Stromal cell of bone marrow (primary cell): ENCODE data around the gene CDKN2B-AS1.
"Not testable (repeated sequence)": the region's sequence is repeated elsewhere in the genome, so short reads cannot be mapped to it uniquely, and the experiment has no call there.

Source experiments
- DNase-seq: peaks from one replicate; pipeline ENCODE4 v3.0.0-alpha.2; 2012; ENCODE audit warnings: low read depth

The CDKN2B-AS1 gene

DNA sequence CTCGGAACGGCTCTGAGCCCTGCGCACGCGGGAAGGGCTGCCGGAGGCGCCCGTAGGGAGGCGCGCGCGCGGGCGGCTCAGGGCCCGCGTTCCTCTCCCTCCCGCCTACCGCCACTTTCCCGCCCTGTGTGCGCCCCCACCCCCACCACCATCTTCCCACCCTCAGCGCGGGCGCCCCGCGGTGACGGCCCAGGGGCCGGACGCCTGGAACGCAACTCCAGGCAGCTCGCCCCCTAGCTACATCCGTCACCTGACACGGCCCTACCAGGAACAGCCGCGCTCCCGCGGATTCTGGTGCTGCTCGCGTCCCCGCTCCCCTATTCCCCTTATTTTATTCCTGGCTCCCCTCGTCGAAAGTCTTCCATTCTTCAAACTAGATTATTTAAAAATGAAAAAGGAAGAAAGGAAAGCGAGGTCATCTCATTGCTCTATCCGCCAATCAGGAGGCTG lies at the start of gene CDKN2B-AS1:
TSS of gene CDKN2B-AS1 (plus strand) at position 236 of the 450 bp plus-strand sequence.
- peak; percentile 53 for DNase-seq

DNA sequence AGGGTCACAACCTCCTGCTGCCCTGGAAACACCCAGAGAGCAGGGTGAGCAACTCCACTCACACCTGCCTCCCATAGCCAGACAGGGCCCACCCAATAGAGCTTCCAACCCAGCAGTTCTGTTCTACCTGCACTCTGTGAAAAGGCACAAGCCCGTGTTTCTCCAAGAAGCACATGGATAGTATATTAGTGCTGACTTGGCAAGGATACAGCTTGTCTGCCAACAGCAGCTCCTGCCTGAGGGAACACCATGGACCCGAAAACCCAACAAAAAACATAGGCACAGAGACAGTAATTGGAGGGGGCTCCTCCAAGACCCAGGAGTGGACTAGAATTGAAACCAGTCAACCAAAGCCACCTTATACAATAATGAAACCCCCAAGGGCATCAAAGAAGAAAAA lies 49.0 kb upstream of the CDKN2B-AS1 start:
- DNase-seq: no peak

DNA sequence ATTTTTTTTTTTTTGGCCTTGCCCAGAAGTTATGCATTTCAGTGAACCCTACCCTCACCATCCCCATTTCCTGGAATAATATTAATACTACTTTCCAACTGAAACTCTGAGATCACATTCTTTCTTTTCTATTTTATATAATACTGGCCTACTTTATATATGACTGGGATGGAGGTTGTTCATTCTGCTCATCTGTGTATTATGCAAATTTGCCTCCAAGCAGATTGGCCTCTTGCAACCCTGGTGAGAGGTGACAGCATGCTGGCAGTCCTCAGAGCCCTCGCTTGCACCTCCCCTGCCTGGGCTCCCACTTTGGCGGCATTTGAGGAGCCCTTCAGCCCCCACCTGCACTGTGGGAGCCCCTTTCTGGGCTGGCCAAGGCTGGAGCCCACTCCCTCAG lies 35.8 kb upstream of the CDKN2B-AS1 start:
- DNase-seq: no peak

DNA sequence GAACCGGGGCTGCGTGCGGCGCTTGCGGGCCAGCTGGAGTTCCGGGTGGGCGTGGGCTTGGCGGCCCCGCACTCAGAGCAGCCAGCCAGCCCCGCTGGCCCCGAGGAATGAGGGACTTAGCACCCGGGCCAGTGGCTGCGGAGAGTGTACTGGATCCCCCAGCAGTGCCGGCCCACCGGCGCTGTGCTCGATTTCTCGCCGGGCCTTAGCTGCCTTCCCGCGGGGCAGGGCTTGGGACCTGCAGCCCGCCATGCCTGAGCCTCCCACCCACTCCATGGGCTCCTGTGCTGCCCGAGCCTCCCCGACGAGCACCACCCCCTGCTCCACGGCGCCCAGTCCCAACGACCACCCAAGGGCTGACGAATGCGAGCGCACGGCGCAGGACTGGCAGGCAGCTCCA lies 35.3 kb upstream of the CDKN2B-AS1 start:
- not testable (repeated sequence) for DNase-seq

DNA sequence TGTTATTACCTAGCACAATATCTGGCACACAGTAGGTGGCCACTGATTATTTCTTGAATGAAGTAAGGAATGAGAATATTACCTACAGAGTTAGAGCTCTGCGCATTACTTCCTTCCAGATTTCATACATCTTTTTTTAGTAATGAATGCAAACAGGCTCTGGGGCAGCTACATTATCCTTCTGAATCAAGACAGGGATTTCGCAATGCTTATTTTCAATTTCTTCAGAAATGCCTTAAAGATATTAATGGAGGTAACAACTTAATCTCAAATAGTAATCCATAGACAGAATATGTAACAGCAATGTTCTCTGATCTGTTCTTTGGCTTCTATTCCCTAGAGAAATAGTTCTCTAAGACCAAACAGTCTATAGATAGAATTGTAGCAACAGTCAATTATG lies 33.0 kb upstream of the CDKN2B-AS1 start:
- no peak for DNase-seq

DNA sequence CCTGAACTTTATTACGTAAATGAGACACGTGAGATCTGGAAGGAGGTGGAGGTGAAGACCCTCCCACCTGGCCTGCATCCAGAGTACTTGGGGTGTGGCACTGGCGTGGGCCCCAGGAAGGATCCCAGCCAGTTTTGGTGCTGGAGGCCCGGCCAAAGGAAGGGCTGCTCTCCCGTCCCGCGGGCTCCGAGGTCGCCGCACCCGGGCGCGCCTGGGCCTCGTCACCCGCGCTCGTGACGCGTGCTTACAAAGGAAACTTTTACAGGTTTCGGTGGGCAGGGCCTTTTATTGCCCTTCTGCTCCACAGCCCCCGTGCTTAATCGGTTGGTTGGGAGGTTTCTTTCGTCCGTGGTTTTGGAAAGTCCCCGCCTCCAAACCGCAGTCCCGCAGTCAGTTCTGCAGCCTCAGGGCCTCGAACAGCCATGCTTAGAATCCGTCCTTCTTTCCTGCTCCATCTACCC lies 29.6 kb upstream of the CDKN2B-AS1 start:
- DNase-seq: no peak

DNA sequence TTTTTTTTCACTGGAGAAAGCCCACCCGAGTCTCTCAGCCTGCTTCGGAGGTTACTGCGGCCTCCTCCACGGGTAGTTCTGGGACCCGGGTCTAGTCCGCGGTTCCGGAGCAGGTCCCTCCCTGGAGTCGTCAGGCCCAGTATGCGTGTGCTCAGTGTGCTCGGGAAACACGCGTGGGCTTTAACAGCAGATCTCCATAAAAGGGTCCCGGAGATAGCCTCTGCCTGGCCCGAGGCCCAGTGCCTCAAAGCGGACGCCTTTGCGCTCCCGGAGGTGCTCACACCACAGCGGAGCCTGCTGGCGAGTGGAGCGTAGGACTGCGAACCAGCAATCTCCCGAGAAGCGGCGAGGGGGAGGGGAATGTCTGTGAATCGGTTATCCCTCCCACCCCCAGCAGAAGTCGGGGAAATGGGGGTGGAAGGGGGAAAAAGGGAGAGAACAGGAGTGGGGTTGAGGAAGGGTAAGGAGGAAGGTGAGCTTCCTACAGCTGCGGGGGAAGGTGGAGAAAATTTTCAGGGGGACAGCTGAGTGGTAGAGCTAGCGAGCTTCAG lies 29.1 kb upstream of the CDKN2B-AS1 start:
- DNase-seq: peak; percentile 47

DNA sequence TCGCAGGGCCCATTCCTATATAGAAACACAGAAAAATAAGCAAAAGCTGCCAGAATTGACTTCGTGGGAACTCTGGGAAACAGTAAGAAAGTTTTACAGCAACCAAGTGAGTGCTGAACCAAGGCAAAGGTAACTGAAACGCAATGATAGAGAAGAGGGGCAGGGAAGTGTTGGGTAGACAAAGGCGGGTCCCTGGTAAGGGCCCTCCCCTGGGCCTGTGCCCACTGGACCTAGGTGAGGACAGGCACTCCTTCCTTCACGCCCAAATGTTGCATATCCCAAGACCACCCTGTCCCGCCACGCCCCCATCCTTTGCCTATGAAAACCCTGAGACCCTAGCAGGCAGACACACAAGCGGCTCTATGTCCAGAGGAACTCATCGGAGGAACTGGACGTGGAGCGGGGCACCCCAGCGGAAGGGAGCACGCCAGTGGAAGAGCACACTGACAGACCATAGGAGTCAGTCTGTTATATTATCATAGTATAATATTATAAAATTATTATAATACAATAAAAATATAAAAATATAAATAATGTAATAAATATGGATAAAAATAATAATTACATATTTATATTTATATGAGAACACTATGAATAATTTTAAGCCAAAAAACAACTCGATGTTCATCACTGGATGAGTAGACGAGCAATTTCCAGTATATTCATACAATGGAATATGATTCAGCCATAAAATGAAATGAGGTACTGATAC lies 28.3 kb upstream of the CDKN2B-AS1 start:
- DNase-seq: no peak

DNA sequence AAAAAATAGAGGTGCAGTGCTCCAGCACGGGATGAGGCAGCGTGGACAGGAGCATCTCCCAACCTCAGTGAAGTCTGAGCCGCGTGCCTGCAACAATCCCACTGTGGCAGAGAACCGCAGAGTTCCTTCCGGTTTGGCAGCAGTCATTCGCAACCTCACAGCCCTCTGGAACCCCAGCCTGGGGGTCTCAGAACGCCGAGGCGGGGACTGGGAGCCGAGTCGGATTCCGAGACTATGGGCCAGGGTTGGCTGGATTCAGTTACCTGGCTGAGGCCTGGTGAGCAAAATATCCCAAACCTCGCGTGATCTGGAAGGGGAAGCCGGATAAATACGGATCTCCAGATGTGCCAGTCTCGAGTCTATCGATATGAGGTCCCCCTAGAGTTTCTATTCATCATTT lies 27.4 kb upstream of the CDKN2B-AS1 start:
- no peak for DNase-seq

DNA sequence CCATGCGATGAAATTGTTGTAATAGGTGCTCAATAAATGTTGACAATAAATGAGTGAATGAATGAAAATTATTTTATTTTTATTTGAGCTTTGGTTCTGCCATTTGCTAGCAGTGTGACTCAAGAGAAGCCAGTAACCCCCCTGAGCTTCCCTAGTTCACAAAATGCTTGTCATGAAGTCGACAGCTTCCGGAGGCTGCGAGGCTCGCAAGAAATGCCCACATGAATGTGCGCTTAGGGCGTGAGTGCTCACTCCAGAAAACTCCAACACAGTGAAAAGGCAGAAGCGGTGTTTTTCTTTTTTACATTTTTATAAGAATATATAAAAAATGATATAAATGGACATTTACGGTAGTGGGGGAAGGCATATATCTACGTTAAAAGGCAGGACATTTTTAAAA lies 26.9 kb upstream of the CDKN2B-AS1 start:
- DNase-seq: no peak

DNA sequence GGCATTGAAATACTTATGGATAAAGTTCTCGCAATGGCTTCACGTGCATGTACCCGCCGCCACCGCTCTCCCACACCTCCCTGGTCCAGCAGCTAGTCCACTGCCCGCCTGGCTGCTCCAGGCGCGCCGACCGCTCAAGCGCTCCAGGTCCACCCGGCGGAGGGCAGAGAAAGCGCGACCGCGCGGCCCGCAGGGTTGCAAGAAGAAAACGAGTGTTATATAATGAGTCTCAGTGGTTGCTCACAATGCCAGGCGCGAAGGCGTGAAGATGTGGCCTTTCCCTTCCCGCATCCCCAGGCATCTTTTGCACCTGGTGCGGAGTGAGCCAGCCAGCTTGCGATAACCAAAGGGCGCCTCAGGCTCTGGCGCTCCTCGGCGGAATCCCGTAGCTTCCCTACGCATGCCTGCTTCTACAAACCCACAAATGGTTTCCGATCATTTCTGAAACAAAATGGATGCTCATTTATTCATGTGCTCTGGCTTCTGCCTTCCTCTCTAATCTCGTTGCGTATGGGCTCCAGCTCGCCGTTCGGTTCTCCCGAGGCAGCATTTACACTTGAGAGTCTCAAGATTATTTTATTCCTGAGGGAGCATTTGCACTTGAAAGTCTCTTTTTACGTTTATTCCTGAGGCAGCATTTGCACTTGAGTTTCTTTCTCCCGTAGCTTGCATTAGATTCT lies 26.1 kb upstream of the CDKN2B-AS1 start:
- DNase-seq: no peak

DNA sequence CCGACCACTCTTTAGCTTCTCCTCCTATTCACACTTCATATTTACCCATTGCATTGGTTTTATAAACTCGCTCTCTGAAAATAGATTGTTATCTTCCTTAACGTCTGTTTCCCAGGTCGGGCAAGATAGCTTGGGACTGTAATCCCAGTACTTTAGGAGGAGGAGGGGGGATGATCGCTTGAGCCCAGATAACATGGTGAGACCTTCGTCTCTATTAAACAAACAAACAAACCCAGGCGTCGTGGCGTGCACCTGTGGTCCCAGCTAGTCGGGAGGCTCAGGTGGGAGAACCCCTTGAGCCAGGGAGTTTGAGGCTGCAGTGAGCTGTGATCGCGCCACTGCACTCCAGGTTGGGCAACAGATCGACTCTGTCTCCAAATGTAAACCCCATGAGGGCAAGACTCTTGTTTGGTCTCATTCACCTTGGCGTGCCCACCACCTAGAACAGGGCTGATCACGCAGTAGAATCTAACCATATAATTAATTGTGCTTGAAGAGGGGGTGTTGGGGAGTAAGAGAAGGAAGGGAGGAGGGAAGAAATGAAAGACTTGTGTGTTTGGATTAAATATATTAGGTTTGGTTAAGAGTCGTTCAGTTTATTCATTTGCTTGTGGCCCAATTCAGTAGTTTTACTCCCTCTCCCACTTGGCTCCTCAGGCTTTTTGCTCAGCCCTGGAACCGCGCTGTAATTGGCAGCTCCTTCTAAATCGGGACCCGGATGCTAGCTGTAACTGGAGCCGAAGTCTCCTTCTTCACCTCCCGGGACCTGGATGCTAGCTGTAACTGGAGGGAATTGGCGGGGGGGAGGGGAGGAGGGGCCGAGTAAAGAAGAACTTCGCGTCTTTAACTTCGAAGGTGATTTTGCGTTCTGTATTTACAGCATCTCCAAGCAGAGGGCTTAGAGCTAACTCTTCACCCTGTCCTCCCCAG lies 25.3 kb upstream of the CDKN2B-AS1 start:
- no peak for DNase-seq

DNA sequence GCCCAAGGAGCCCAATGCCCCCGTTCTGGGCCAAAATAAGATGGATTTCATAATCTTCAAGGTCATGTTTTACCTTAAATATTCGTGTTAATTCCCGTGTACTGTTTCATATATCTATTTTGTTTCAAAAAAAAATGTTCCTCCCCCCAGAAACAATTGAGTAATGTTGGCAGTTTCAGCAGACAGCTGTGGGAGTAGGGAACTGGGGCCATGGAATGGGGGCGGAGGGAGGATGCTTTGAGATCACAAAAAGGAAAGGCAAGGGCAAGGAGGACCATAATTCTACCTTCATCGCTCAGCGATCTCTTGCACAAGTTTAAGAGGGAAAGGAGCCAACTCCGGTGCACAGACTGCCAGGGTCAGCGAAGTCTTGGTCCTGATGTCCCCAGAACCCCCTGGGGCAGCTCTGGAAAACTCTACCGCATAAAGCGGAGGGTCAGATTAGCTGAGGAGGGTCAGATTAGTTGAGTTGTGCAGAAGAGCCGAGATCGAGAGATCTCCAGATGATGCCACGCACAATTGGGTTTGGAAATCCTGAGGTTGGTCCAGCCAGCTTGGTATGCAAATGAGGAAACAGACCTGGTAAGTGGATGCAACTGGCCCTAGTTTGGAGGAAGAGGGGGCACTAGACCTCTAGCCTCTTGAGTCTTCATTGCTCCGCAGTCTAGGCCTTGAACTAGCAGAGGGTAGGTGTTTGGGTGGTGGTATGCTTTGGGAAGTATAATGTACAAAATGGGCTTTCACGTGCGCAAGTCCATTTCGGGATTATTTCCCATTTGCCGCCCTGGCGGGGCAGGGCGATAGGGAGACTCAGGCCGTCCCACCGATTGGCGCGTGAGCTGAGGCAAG lies 24.4 kb upstream of the CDKN2B-AS1 start:
- DNase-seq: no peak

DNA sequence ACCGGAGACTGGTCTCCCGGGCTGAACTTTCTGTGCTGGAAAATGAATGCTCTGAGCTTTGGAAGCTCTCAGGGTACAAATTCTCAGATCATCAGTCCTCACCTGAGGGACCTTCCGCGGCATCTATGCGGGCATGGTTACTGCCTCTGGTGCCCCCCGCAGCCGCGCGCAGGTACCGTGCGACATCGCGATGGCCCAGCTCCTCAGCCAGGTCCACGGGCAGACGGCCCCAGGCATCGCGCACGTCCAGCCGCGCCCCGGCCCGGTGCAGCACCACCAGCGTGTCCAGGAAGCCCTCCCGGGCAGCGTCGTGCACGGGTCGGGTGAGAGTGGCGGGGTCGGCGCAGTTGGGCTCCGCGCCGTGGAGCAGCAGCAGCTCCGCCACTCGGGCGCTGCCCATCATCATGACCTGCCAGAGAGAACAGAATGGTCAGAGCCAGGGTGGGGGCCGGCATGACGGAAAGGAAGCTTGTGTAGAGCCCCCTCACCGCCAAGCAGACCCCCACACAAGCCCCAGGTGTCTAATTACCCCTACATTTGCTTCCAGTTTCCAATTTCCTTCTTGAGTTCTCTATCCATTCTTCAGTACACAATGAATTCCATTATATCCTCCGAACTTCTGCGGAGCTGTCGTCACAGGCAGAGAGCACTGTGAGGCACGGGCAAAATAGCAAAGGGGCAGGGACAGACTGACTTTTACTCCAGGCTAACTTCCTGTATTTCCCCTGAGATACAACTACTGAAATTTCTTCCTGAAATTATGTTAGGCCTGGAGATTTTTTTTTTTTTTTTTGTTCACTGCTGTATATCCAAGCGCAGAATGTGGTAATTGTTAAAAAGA lies 23.6 kb upstream of the CDKN2B-AS1 start:
- DNase-seq: no peak

DNA sequence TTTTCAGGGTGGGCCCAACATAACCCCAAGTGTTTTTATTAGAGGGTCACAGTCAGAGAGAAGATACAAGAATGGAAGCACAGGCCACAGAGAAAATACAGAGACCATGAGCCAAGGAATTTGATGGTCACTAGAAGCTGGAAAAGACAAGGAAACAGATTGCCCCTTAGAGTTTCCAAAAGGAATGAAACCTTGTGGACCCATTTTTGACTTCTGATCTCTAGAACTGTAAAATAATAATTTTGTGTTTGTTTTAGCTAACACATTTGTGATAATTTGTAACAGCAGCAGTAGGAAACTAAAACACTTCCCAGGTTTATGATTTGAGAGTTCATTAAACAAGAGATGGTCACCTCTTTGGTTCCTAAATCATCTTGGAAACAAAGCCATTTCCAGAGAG lies 22.2 kb upstream of the CDKN2B-AS1 start:
- DNase-seq: no peak

DNA sequence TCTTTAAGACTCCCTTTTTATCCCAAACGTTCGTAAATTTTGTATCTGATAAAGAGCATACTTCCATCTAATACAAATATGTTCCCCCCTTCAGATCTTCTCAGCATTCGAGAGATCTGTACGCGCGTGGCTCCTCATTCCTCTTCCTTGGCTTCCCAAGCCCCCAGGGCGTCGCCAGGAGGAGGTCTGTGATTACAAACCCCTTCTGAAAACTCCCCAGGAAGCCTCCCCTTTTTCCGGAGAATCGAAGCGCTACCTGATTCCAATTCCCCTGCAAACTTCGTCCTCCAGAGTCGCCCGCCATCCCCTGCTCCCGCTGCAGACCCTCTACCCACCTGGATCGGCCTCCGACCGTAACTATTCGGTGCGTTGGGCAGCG lies 20.3 kb upstream of the CDKN2B-AS1 start:
- no peak for DNase-seq

DNA sequence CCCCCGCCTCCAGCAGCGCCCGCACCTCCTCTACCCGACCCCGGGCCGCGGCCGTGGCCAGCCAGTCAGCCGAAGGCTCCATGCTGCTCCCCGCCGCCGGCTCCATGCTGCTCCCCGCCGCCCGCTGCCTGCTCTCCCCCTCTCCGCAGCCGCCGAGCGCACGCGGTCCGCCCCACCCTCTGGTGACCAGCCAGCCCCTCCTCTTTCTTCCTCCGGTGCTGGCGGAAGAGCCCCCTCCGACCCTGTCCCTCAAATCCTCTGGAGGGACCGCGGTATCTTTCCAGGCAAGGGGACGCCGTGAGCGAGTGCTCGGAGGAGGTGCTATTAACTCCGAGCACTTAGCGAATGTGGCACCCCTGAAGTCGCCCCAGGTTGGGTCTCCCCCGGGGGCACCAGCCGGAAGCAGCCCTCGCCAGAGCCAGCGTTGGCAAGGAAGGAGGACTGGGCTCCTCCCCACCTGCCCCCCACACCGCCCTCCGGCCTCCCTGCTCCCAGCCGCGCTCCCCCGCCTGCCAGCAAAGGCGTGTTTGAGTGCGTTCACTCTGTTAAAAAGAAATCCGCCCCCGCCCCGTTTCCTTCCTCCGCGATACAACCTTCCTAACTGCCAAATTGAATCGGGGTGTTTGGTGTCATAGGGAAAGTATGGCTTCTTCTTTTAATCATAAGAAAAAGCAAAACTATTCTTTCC lies 19.7 kb upstream of the CDKN2B-AS1 start:
- no peak for DNase-seq

DNA sequence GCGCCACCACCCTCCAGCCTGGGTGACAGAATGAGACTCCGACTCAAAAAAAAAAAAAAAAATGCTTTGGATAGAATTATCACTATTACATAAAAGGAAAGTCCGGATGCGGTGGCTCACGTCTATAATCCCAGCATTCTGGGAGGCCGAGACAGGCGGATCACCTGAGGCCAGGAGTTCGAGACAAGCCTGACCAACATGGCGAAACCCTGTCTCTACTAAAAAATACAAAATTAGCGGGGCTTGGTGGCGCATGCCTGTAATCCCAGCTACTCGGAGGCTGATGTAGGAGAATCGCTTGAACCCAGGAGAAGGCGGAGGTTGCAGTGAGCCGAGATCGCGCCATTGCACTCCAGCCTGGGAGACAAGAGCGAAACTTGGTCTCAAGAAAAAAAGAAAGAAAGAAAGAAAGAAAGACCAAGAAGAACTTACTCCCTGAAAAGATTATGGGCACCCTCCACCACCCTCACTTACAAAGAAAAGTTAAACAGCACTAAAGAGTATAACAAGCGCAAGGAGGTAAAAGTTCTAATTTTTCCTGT lies 18.2 kb upstream of the CDKN2B-AS1 start:
- DNase-seq: no peak

DNA sequence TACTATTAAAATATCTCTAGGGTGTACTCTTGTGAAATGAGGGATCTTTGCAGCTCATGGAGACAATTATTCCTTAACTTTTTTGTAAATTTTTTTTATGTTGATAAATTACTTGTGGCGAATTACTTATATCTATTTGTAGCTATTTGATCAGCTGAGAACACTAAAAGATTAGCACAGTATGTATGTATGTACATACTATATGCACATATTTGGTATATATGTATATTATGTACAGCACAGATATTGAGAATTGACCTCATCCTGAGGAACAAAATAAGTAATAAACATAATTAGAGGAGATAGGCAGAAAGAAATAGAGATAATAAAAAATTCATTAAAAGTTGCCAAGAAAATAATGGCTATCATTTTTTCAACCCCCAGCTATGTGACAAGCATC lies 12.2 kb upstream of the CDKN2B-AS1 start:
- no peak for DNase-seq
